GM12891 (cell line): ENCODE results near the gene PPP4R1.

ENCODE experiments used
- PAX5 ChIP-seq: IDR thresholded peaks from 2 replicates; pipeline ENCODE4 v1.6.1; 2011; ENCODE audit warnings: low read length, moderate library complexity, mild to moderate bottlenecking; ENCODE audit not compliant: insufficient read depth, severe bottlenecking
- POLR2A ChIP-seq: IDR thresholded peaks from 2 replicates; pipeline ENCODE4 v1.6.1; 2011; ENCODE audit warnings: low read depth, low read length, control low read depth
- POLR2AphosphoS5 ChIP-seq: IDR thresholded peaks from 2 replicates; pipeline ENCODE4 v1.6.1; 2011; ENCODE audit warnings: low read depth, low read length, control low read depth
- SPI1 ChIP-seq: IDR thresholded peaks from 2 replicates; pipeline ENCODE4 v1.6.1; 2011; ENCODE audit warnings: low read depth, low read length, control low read depth
- TAF1 ChIP-seq: IDR thresholded peaks from 2 replicates; pipeline ENCODE4 v1.6.1; 2011; ENCODE audit warnings: low read depth, low read length, control low read depth

GRCh38 chr18:9619056-9619455 lies 4.7 kb upstream of the PPP4R1 start:
- TF ChIP-seq POLR2A = no peak
- no peak for TF ChIP-seq TAF1
- TF ChIP-seq SPI1 = no peak
- TF ChIP-seq POLR2AphosphoS5 = no peak
- no peak for TF ChIP-seq PAX5
